Bronchial epithelial cell (primary cell): ENCODE data around the gene RAP1B. TPM values are rescaled to one million over a fixed set of nuclear protein-coding genes. Genes with fewer than 3 reads are reported as not detected.

ENCODE experiments used
- DNase-seq: peaks from one replicate; pipeline ENCODE4 v3.0.0-alpha.2; 2010; ENCODE audit warnings: low read depth
- FAIRE-seq: peaks from 2 replicates; lab custom pipeline; 2011; peaks lifted over from hg19 to GRCh38; lab: Jason Lieb, UNC
- H3K27me3 ChIP-seq: 2 replicates; pipeline ENCODE4 v1.5.1; 2011; ENCODE audit warnings: low read length; ENCODE audit not compliant: control insufficient read depth, insufficient read depth
- H3K36me3 ChIP-seq: 2 replicates; pipeline ENCODE4 v1.5.1; 2011; ENCODE audit warnings: low read length; ENCODE audit not compliant: control insufficient read depth, insufficient read depth
- H3K4me3 ChIP-seq: 2 replicates; pipeline ENCODE4 v1.5.1; 2011; ENCODE audit warnings: mild to moderate bottlenecking, low read depth, low read length, control low read depth
- CTCF ChIP-seq: IDR thresholded peaks from 2 replicates; pipeline ENCODE4 v1.5.1; 2011; ENCODE audit warnings: mild to moderate bottlenecking, moderate library complexity, low read length, control low read depth, inconsistent platforms; ENCODE audit not compliant: insufficient read depth, severe bottlenecking
- total RNA-seq: library from RNA; depleted of rRNA; stranded (reverse); fragments of >200 nt; gene quantifications from 2 replicates; pipeline ENCODE4 v1.2.1, GENCODE V29; 2014

The RAP1B gene
- total RNA-seq, 1 donor from 2014 or later = 175 TPM

GRCh38 chr12:68699486-68699885, 88.8 kb downstream of the RAP1B start:
- no peaks in the 10 kb centered on the region for H3K27me3 ChIP-seq
- no peak for TF ChIP-seq CTCF
- no peak overlapping the region for H3K4me3 ChIP-seq
- no peaks in the 10 kb centered on the region for H3K36me3 ChIP-seq
- FAIRE-seq (no peak), DNase-seq (no peak)

Other genes starting within 250 kb of the RAP1B start
- gene NUP107, start 76.1 kb downstream of the RAP1B start, total RNA-seq = 24.1 and 28.7 TPM in 2 replicates
- 2.7 and 3.2 TPM in 2 replicates for gene SLC35E3, start 135.3 kb downstream of the RAP1B start, total RNA-seq
- 116 and 168 TPM in 2 replicates for gene MDM2, start 197.3 kb downstream of the RAP1B start, total RNA-seq